HG03175 (cell line): Measurements from ENCODE around the gene NCKIPSD.
A peak's percentile ranks its signal among the peaks of the same experiment; 100 is the strongest.

Source experiments
- ATAC-seq: cut with Tn5 transposase; IDR thresholded peaks from one replicate; pipeline ENCODE4 v1.9.1; 2021; ENCODE audit warnings: mild to moderate bottlenecking, moderate library complexity; ENCODE audit not compliant: unreplicated experiment

Gene NCKIPSD

DNA sequence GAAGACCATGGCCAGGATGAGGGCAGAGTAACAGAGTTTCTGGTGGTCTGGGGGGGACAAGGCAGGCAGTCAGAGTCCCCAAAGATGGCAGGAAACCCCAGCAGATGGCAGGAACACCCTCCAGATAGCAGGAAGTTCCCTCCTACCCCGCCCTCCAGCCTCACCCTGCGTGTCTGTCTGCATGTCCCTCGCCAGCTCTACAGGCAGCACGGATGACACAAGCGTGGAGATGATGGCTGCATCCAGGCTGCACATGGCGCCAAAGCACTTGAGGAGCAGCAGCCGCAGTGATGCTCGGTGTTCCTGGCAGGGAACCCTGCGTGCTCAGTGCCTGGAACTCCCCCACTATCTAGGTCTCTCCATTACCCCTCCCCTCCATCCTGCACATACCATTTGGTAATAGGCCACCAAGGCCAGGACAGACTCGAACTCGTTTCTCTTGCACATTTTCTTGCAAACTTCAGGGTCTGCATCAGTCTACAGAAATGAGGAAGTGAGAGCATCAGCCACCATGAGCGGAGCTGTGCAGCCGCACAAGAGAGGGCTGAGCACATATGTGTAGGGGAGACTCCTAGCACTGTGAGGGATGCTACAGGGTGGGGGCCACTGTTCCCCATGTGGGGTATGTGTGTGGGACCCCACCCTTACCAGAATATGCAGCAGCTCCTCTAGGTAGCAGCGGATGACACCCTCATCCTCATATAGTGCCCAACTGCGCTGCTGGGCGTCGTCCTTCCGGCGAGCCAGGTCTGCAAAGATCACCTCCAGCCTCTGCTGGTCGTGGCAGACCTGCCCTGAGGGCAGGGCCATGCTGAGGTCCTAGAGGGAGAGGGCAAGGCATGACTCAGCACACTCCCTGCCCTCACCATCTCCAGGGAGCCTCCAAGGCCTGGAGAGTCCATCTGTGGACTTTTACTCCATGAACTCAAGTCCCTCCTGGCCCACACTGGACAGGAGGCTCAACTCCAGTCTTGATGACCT is 6.0 kb downstream of the NCKIPSD start:
- ATAC-seq, result no peak

DNA sequence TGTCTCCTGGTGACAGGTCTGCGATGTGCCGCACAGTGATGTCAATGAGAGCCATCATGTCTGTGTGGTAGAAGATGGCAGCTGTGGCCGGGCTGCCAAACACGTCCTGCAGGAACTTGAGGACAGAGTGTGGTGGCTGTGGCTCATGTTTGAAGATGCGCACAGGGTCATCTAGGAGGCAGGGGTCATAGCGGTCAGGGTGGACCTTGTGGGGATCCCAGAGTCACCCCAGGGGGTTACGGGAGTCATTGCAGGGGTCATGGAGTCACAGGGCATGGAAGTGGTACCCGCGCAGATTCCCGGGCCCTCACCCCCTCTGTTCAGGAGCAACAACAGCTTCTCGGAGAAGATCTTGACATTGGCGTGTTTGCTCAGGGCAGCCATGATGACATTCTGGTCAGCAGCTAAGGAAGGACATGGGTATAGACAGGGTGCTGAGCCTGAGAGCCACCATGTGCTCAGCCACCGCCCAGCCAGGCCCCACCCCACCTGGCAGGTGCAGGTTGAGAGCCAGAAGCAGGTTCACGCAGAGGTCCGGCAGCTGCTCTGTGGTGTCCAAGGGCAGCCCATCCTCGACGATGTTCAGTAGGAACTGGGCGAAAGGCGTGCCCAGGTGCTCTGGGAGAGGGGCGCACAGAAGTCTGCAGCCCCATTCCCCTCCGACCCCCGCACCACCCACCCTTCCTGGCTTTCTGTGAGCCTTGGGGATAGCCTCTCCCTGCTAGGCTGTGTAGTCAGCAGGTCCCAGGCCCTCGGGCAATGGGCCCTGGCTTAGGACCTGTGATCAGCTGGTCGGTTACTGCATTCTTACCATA is 6.9 kb downstream of the NCKIPSD start:
- no peak for ATAC-seq

DNA sequence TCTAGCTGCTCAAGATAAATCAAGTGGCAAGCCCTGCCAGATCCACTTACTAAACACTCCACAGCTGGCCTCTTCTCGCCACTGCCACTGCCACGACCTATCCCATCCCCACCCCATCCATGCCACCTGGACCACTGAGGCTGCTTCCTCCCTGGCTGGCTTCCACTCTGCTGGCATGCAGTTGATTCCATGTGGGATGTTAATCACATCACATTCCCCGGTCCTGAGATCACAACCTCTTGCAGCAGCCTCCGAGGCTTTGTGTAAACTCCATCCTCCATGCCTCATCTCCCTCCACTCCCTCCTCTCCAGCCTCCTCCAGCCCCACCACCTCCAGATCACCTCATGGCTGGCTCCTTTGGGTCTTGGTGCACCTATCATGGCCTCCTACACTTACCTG is 7.7 kb downstream of the NCKIPSD start:
- ATAC-seq, result no peak

DNA sequence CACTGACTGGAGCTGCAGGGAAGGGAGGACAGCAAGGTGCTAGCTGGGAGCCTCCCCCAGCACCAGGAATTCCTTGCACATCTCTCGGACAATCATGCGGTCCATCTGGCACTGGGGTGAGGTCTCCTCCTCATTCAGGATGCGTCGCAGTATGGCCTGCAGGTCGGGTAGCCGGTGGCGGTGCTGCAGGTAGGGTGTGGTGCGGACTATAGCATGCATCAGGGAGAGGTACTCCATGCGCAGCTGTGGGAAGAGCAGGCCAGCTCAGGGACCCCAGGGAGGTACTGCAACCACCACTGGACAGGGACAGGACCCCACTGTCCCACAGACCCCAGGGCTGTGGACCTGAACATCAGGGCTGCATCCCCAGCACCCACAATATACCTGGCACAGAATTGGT is 11.2 kb downstream of the NCKIPSD start:
- ATAC-seq, result no peak

DNA sequence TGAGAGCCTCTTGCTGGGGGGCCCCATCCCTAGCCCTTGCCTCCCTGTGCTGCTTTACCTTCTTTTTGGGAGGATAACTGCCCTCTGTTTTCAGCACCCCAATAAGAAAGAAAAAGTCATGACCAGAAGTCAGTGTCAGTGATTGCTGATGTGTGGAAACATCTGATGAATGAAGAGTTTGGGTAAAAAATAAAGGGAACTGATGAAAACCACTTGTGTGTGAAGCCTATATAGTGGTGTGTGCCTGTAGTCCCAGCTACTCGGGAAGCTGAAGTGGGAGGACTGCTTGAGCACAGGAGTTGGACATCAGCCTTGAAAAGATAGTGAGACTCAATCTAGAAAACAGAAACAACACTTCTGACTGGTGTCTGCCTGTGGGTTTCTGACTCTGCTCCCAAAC is 13.2 kb downstream of the NCKIPSD start:
- ATAC-seq, result no peak

DNA sequence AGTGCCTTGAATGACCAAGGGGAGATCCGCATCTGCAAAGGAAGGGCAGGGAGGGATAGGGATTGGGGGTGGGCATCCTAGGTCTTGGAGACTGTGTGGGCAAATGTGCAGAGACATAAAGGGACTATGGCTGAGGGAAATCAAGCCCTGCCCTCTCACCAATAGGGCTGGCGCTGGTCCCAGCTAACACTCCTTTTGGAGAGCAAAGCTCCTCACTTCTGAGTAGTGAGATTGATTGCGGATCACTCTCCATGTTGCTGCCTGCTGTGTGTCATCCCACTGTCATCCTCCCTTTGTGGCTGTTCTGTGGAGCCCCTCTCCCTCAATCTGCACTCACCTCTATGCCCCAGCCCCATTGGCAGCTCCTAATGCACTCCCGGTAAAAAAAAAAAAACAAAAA is 20.8 kb downstream of the NCKIPSD start:
- no peak for ATAC-seq

DNA sequence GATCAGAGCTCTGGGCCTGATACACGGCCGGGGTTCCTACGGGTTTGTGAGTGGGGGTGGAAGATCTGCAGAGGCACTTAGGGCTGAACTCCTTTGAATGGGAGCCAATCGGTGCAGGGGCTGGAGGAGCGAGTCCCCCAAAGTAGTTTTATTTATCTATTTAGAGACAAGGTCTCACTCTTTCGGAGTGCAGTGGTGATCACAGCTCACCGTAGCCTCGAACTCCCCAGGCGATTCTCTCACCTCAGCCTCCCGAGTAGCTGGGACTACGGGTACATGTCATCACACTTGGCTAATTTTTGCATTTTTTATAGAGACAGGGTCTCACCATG is 21.4 kb downstream of the NCKIPSD start:
- ATAC-seq, result no peak

DNA sequence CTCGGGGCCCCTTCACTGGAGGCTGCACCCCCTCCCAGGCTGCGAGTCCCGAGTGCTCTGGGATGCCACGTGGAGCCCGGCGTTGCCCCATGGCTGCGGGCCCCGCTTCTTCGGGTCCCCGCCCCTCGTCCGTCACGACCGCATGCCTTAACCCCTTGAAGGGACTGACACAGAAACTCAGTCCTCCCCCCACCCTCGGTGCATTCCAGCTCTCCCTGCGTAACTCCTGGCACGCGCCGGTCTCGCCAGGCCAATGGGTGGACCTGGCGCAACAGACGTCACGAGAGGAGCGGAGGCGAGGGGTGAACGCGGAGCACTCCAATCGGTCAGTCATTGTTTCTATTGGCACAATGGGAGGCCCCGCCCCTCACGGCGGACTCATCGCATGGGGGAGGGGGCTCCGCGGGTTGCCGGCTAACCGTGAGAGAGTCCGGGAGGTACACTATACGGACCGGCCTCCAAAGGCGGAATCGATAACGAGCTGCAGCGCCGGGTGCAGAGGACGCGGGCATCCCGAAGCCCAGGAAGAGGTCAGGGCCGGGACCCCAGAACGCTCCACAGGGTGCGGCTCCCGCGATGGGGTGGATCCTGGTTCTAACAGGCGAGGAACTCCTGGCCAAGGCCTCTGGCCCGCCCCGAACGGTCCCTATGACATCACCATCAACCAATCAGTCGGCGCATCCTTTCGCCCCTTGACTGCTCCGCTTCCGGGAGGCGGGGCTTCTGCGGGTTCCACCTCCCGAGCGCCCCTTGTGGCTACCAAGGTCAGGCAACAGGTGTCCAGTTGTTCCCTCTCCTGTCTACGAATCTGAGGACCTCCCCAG is 22.0 kb downstream of the NCKIPSD start:
- ATAC-seq, result peak; percentile 91

DNA sequence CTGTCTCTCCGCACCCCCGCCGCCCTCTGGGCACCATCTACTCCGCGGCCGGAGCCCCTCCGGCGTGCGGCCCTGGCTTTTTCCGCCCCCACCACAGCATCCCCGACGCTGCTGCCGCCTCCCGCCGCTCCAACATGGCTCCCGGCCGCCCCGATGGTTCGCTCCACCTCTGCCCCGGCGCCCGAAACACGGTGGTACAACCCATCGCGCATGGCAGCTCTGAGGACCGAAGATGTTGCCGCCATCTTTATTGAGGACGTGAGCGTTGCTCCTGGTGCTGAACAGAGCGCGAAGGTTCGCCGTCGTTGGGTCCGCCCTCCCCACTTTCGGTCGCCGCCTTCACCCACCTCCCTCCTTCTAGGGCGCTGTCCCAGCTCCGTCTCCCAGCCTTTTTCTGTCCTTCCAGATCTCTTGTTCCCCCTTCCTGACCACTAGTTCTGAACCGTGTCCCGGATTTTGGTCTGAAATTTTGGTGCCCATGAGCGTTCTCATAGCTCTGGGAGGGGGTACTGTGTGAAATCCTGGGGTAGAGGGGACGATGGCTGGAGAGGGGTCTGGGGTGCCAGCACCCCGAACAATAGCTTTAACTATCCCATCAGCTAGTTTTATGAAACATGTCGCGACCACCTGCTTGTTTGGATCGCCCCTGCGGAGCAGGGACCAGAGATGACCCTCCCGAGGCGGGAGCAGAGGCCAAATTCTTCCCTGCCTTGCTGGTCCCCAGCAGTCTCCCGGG is 22.8 kb downstream of the NCKIPSD start, which contains the start of gene CELSR3:
TSS of gene CELSR3 (minus strand) at position 134 of the 736 bp plus-strand sequence. CDS start 252 bp downstream, outside the sequence.
- no peak for ATAC-seq

DNA sequence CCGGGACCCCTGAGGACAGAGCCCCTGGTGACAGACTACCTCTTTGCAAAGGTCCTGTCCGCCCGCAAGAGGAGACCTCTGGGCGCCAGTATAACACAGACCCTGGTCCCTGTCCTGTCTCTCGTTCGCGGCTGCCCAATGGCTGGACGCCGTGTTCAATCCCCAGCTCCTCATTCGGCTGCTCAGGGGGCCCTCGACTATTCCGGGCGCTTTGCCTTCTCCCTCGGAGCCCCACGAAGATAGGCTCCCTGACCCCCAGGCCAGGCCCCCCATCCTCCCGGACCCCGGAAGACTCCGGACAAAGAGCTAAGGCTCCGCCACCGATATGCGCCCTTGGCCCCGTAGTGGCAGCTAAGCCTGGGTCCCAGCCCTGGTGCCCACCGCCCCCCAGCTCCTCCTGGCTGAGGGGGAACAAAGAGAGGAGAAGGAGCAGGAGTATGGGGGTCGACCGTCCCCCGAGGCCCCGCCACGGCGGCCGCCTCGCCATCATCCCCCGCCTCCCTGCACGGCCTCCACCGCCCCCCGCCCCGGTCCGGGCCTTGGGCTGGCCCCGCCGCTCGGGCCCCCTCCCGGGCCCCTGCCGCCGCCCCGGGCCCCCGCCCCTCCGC is 23.5 kb downstream of the NCKIPSD start:
- no peak for ATAC-seq

DNA sequence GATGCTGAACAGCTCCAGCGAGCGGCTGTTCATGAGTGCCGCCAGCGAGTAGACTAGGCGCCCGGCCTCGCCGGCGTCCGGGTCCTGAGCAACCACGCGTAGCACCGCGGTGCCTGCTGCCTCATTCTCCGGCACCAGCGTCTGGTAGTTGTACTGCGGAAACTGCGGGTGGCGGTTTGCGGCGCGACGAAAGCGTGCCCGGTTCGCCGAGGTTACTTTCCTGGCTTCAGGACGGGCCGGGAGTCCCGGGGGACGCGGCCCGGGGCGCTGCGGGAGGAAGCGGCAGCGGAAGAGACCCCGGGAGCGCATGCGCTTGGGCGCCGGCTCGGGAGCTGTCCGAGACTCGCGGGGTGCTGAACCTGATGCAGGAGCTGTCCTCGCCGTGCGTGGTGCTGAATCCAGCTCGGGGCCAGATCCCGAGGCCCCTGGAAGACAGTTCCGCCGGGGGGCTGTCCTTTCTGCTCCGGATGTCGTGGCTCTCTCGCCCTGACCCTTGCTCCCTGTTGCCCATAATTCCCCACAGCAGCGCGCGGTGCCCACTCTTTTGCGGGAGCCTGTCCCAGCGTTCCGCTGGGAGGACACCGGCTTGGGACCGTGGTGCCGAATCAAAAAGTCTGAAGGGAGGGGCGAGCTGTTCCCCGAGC is 24.1 kb downstream of the NCKIPSD start:
- no peak for ATAC-seq

DNA sequence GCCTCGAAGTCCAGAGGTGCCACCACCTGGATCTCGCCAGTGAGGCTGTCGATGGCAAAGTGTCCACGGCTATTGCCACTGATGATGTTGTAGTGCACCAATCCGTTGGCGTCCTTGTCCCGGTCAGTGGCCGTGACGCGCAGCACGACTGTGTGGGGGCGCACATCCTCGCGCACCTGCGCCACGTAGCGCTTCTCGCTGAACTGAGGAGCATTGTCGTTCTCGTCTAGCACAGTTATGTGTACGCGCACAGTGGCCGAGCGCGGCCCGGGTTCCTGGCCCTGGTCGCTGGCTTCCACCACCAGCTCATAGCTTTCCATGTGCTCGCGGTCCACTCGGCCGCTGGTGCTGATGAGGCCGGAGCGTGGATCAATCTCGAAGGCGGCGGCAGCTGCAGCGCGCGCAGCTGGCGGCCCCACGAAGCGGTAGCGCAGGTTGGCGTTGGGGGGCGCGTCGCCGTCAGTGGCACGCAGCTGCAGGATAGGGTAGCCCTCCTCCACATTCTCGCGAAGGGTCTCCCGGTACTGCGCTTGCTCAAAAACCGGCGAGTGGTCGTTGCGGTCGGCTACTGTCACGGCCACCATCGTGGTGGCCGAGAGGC is 24.8 kb downstream of the NCKIPSD start:
- no peak for ATAC-seq

DNA sequence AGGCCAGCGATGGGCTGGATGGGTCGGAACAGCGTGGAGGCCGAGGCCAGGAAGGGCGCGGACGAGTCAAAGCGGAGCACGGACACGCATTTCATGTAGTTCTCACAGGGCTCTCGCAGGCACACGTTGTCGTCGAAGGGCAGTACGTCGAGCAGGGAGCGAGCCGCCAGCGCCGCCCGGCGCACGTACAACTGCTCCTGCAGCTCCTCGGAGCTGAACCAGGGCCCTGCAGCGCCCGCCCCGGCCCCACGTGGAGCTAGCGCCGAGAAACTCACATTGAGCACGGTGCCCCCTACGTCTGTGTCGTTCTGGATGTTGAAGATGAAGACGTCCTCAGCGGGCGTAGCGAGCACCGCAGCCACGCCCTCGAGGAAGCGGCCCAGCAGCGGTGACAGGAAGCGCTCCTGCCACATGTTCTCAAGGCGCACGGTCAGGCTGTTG is 28.9 kb downstream of the NCKIPSD start:
- no peak for ATAC-seq

DNA sequence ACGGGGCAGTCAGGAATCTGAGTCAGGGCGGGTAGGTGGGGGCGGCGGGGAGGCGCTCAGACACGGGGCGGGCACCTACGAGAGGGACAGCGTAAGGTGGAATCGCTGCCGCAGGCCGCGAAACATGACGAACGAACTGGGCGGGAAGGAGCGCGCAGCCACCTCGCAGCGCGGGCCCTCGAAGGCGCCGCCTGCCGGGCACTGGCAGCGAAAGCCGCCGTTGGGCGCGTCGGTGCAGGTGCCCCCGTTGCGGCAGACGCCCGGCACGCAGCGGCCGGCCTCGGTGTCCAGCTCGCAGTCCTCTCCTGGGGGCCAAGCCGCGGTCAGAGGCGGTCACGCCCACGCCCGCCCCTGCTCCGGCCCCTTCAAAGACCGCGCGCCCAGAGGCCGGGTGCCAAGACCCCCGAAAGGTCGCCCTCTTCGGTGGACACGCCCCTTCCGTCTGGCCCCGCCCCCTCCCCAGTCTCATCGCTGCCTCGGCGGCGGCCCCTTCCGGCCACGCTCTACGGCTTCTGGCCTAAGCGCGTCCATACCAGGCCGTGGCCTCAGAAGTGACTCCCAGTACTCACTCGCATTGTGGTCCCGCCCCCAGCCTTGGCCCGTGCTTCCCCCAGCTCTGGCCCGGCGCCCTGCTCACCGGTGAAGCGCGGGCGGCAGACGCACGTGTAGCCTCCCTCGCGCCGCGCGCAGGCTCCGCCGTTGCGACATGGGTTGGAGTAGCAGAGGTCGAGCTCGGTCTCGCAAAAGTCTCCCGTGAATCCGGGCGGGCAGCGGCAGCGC is 29.5 kb downstream of the NCKIPSD start:
- peak; percentile 74 for ATAC-seq

DNA sequence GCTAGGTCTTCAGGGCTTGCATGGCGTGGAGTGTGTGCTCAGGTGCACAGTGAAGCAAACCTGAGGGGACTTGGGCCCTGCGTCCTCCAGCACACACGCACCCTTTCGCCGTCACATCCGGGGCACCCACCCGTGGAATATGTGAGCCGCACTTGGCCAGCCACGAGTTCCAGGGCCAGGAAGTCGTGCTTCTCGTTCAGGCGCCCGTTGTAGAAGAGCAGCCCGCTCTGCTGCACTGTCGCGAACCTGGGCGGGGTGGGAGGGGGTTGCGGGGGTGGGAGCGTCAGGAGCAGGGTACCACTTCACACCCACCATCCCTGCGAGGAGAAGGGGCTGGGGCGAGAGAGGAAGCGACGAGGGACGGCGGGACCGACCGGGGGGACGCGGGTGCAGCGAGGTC is 30.1 kb downstream of the NCKIPSD start:
- ATAC-seq, result no peak

DNA sequence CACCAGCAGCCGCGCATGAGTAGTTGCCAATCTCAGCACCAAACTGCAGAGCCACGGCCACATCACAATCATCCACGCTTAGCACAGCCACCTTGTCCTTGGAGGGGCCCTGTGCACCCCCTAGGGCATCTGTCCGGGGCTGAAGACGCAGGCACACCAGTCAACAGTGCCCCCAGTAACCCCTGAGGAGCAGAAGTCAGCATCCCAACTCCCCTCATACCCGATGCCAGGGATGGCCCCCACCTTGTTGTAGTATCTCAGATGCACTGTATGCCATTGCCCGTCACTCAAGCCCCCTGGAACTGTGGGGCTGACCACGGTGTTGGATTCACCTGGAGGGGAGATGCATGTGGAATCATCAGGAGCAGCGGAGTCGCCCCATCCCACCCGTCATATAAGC is 30.7 kb downstream of the NCKIPSD start:
- ATAC-seq, result no peak

DNA sequence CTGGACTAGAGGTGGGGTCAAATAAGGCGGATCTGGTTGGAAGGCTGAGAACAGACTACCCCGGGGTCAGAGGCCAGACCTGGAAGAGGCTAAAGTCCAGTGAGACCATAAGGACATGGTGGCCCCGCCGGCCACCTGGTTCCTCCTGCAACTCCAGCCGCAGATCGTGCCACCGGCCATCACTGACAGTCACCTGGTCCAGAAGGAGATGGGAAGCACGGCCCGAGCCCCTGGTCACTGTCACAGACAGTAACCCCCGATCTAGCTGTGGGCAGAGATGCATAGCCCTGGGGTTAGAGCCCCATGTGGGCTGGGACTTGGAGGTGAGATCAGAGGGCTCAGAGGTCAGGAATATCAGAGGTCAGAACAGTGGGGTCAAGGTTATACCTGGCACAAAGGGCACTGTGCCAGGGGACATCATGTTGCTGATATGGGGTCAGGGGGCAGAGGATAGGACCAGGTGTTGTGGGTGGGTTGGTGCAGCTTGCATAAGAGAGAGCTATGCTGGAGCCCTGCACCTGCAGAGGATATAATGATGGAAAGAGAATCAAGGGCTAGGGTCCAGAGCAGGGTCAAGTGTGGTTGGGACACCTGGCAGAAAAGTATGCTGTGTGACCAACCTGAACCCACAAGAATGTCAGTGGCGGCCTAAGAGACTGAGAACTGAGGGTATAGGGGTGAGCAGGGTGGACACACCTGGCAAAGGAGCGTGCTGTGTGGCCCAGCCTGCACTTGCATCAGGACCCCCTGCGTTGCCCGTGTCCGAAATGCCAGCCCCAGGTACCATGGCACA is 32.6 kb downstream of the NCKIPSD start:
- no peak for ATAC-seq
